CD8-positive, alpha-beta memory T cell (primary cell): Measurements from ENCODE around the gene KLHDC10. TPM values are rescaled to one million over a fixed set of nuclear protein-coding genes. Genes with fewer than 3 reads are reported as not detected.

Source experiments
- CTCF ChIA-PET: fragments of 350-600 bp; sonication (Branson Sonifier 250); formaldehyde crosslinking; loops from one replicate; lab custom pipeline; 2021; ENCODE audit warnings: antibody characterized with exemption; lab: Charles Lee
- POLR2A ChIA-PET: fragments of 350-600 bp; sonication (Branson Sonifier 250); formaldehyde crosslinking; loops from one replicate; lab custom pipeline; 2021; ENCODE audit warnings: antibody characterized with exemption; lab: Charles Lee
- DNase-seq, 5 donors: peaks; one replicate each; pipeline versions ENCODE4 v3.0.0 to v3.0.0-alpha.2; 2020 to 2022; ENCODE audit warnings: mixed read lengths in 1 of 5
- H3K27ac ChIP-seq: one replicate; pipeline ENCODE4 v1.7.0; 2013; ENCODE audit warnings: low read depth, mild to moderate bottlenecking, low read length, moderate library complexity
- H3K27me3 ChIP-seq: 2 replicates; pipeline ENCODE4 v1.7.0; 2013; ENCODE audit warnings: low read length, mild to moderate bottlenecking; ENCODE audit not compliant: insufficient read depth, poor library complexity, severe bottlenecking
- H3K36me3 ChIP-seq: 2 replicates; pipeline ENCODE4 v1.7.0; 2013; ENCODE audit warnings: mild to moderate bottlenecking, low read length, moderate library complexity; ENCODE audit not compliant: insufficient read depth
- H3K4me1 ChIP-seq: 2 replicates; pipeline ENCODE4 v1.7.0; 2013; ENCODE audit warnings: mild to moderate bottlenecking, low read length, moderate library complexity; ENCODE audit not compliant: insufficient read depth
- H3K4me3 ChIP-seq: 2 replicates; pipeline ENCODE4 v1.7.0; 2013; ENCODE audit warnings: mild to moderate bottlenecking, low read length
- H3K9me3 ChIP-seq: 2 replicates; pipeline ENCODE4 v1.7.0; 2013; ENCODE audit warnings: mild to moderate bottlenecking, low read length
- H3K27ac Mint-ChIP-seq, 8 donors: one replicate each; pipeline ENCODE4 v1.8.0; 2020 to 2021; ENCODE audit warnings: mixed read lengths in 8 of 8, mild to moderate bottlenecking in 6 of 8, inconsistent platforms in 3 of 8, moderate library complexity in 3 of 8
- H3K27me3 Mint-ChIP-seq, 2 donors: one replicate each; pipeline ENCODE4 v1.8.0; 2020 to 2021; ENCODE audit warnings: mixed read lengths in 2 of 2, mild to moderate bottlenecking in 1 of 2, moderate library complexity in 1 of 2
- H3K36me3 Mint-ChIP-seq, 3 donors: one replicate each; pipeline ENCODE4 v1.8.0; 2020 to 2021; ENCODE audit warnings: mixed read lengths in 3 of 3, inconsistent platforms in 1 of 3, mild to moderate bottlenecking in 1 of 3
- H3K4me1 Mint-ChIP-seq, 3 donors: one replicate each; pipeline ENCODE4 v1.8.0; 2020 to 2021; ENCODE audit warnings: mixed read lengths in 3 of 3, inconsistent platforms in 1 of 3, mild to moderate bottlenecking in 1 of 3
- H3K4me3 Mint-ChIP-seq, 7 donors: one replicate each; pipeline ENCODE4 v1.8.0; 2020 to 2021; ENCODE audit warnings: mixed read lengths in 7 of 7, mild to moderate bottlenecking in 6 of 7, moderate library complexity in 4 of 7, inconsistent platforms in 2 of 7
- H3K9me3 Mint-ChIP-seq, 5 donors: one replicate each; pipeline ENCODE4 v1.8.0; 2020 to 2022; ENCODE audit warnings: mixed read lengths in 5 of 5, mild to moderate bottlenecking in 3 of 5, moderate library complexity in 2 of 5, inconsistent platforms in 1 of 5
- polyA plus RNA-seq: library from polyadenylated mRNA; unstranded; fragments of 300-500 nt; fragmentation: Illumina TruSeq; gene quantifications from one replicate; pipeline ENCODE4 v1.2.3, GENCODE V29; 2021
- total RNA-seq, 2 experiments: library from RNA; stranded (reverse); gene quantifications; one replicate each; pipeline ENCODE4 v1.2.3, GENCODE V29; 2021

Gene KLHDC10
- 10 to 100 TPM; 18.7 to 19.2 TPM for total RNA-seq
- 2.2 TPM for polyA plus RNA-seq

DNA sequence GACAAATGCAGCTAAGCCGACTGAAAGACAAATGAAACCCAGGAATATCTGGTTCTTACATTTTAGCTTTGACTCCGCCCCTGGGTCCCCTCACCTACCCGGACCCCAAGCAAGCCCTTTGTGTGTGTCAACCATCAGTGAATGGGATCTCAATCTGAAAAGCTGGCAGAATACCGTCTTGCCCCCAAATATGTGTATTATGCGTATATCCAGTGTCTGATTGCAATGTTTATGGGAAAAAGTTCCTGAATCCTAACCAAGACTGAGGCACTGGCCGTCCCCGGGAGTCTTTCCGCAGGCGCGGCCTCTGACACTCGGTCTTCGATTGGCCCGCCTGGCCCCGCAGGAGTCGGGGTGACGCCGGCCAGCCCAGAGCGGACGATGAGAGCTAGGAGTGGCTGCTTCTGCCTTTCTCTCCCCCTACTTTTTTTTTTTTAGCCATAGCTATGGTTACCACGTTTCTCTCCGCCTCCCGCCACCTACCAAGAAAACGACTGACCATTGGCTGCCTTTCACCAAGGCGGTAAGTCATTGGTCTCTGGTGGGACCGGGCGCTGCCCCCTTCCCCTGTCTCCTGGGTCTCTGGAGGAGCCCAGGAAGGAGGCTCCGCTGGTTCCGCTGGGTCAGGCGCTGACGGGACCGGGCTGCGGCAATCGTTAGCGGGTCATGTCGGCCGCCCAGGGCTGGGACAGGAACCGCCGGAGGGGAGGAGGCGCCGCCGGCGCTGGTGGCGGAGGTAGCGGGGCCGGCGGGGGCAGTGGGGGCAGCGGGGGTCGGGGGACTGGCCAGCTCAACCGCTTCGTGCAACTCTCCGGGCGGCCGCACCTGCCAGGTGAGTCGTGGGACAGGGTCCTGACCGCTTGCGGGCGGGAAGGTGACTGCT, at the start of gene KLHDC10:
KLHDC10 (plus strand) TSS at position 557 of the 883 bp plus-strand sequence; CDS start at position 667, 110 bp downstream.
- Histone ChIP-seq H3K9me3 (no peaks in the 10 kb centered on the region), H3K4me3 (peak within 1 kb of the TSS; percentile 55), H3K27ac (peak within 1 kb of the TSS; percentile 70), H3K27me3 (no peaks in the 10 kb centered on the region), H3K36me3 (no peaks in the 10 kb centered on the region), H3K4me1 (peaks cover 31% of the 10 kb centered on the region)
- H3K4me3 Mint-ChIP-seq: peak within 1 kb of the TSS; percentile 81 to 98 (median 91)
- ChIA-PET POLR2A (interaction anchor here (0.9 to 1.5 kb wide), 4 partner anchors 19 to 688 kb away, joined by 4 to 10 read pairs (median 7); partner anchors contain the start of genes TMEM209 and ZC3HC1), CTCF (interaction anchor here (0.8 to 1.8 kb wide), 8 partner anchors 10 to 756 kb away, joined by 3 to 9 read pairs (median 4); partner anchors contain the start of gene TMEM209)
- peaks cover 0 to 19% (median 3%) of the 10 kb centered on the region in 3 donors for H3K36me3 Mint-ChIP-seq
- H3K27ac Mint-ChIP-seq: peak within 1 kb of the TSS; percentile 84 to 99 (median 94)
- H3K4me1 Mint-ChIP-seq: peaks cover 37 to 49% (median 49%) of the 10 kb centered on the region in 3 donors
- peaks cover 0 to 4% of the 10 kb centered on the region in 2 donors for H3K27me3 Mint-ChIP-seq
- H3K9me3 Mint-ChIP-seq: peaks cover 0 to 2% (median 0%) of the 10 kb centered on the region in 5 donors
- DNase-seq: peak; percentile 87 to 98 (median 96)

DNA sequence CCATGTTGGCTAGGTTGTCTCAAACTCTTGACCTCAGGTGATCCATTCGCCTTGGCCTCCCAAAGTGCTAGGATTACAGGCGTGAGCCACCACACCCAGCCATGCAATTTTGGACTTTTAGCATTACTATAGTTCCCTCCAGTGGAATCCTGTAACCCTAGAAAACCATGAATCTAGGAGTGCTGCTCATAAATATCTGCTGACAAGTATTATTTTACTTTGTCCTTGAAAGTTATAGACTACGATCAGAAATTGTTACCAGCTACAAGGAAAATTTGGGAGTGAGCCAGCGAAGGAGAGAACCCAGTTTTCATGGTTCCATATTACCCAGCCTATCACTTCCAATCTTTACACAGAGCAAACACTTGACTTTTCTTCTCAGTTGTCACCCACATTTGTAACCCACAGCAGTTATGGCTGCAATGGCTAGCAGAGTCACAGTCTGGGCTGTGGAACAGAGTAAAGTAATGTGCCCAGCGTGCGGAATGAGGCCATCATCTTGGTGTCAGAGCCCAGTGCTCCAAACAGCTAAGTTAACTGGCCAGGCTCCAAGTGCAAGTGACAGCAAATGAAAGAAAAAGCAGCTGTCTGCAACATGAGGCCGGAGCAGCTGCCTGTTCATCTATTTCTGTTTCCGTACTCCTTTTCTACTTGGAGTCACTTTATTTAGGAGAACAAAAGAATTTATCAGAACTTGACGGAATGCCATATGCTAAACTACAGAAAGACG, 49.1 kb upstream of the KLHDC10 start:
- Histone ChIP-seq H3K27ac (no peak overlapping the region), H3K9me3 (no peaks in the 10 kb centered on the region), H3K27me3 (no peaks in the 10 kb centered on the region), H3K4me1 (no peaks in the 10 kb centered on the region), H3K4me3 (no peak overlapping the region), H3K36me3 (peaks cover 42% of the 10 kb centered on the region)
- Mint-ChIP-seq H3K4me3 (no peak overlapping the region), H3K27me3 (no peaks in the 10 kb centered on the region), H3K9me3 (no peaks in the 10 kb centered on the region), H3K4me1 (no peaks in the 10 kb centered on the region), H3K27ac (no peak overlapping the region), H3K36me3 (peaks cover 7 to 80% (median 28%) of the 10 kb centered on the region in 3 donors)
- ChIA-PET POLR2A (no interaction called here), CTCF (interaction anchor here (1.7 kb wide), 1 partner anchor 654 kb away, joined by 3 read pairs; no protein-coding TSS in a partner anchor)
- DNase-seq: no peak

DNA sequence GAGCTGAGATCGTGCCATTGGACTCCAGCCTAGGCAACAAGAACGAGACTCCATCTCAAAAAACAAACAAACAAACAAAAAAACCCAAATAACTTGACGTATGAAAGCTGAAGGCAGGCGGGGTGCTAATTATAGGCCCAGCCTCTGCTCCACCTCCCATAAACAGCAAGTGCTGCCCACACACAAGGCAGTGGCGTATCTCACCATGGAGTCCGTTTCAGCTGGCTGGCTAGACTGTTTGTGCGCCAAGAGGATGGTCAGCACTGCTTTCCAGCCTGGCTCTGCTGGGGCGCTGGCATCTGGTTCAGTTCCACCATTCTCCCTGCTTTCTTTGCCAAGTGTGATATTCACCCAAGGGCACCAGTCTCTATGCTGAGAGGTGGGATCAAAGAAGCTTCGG, 48.2 kb upstream of the KLHDC10 start:
- no peaks in the 10 kb centered on the region for H3K27me3 Mint-ChIP-seq
- no peak for DNase-seq
- peaks cover 8 to 85% (median 29%) of the 10 kb centered on the region in 3 donors for H3K36me3 Mint-ChIP-seq
- H3K4me1 ChIP-seq: no peaks in the 10 kb centered on the region
- H3K4me3 ChIP-seq: no peak overlapping the region
- ChIA-PET POLR2A (no interaction called here), CTCF (interaction anchor here (1.7 to 2.4 kb wide), 2 partner anchors 12 to 655 kb away, joined by 3 to 5 read pairs; no protein-coding TSS in a partner anchor)
- H3K27ac ChIP-seq: no peak overlapping the region
- H3K27me3 ChIP-seq: no peaks in the 10 kb centered on the region
- H3K27ac Mint-ChIP-seq: peak overlapping the region in 2 of 8 donors; percentile 35 to 52
- H3K9me3 ChIP-seq: no peaks in the 10 kb centered on the region
- no peak overlapping the region for H3K4me3 Mint-ChIP-seq
- H3K4me1 Mint-ChIP-seq: no peaks in the 10 kb centered on the region
- H3K36me3 ChIP-seq: peaks cover 45% of the 10 kb centered on the region
- no peaks in the 10 kb centered on the region for H3K9me3 Mint-ChIP-seq

DNA sequence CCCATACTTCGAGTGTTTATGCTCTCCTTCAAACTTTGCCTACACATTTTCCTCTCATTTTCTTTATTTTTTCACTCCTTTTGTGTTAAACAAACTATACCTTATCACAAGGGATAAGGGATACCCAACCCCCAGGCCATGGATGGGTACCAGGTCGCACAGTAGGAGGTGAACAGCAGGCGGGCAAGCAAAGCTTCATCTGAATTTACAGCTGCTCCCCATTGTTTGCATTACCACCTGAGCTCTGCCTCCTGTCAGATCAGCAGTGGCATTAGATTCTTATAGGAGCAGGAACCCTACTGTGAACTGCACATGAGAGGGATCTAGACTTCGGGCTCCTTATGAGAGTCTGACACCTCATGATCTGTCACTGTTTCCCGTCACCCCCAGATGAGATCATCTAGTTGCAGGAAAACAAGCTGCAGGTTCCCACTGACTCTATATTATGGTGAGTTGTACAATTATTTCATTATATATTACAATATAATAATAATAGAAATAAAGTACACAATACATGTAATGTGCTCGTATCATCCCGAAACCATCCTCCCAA, 47.6 kb upstream of the KLHDC10 start:
- CTCF ChIA-PET: interaction anchor here (1.7 to 2.4 kb wide), 2 partner anchors 12 to 655 kb away, joined by 3 to 5 read pairs; no protein-coding TSS in a partner anchor

GRCh38 chr7:130024390-130024789, 45.9 kb upstream of the KLHDC10 start:
- CTCF ChIA-PET: interaction anchor here (2.4 kb wide), 1 partner anchor 14 kb away, joined by 5 read pairs; no protein-coding TSS in a partner anchor
- DNase-seq: no peak
- no peaks in the 10 kb centered on the region for H3K9me3 Mint-ChIP-seq

More for the DNA sequence above, 47.6 kb upstream of the KLHDC10 start:
- H3K9me3 ChIP-seq: no peaks in the 10 kb centered on the region
- no peak for DNase-seq
- POLR2A ChIA-PET: no interaction called here
- H3K4me3 ChIP-seq: no peak overlapping the region
- no peak overlapping the region for H3K4me3 Mint-ChIP-seq
- no peak overlapping the region for H3K27ac ChIP-seq
- peaks cover 10 to 89% (median 29%) of the 10 kb centered on the region in 3 donors for H3K36me3 Mint-ChIP-seq
- H3K4me1 Mint-ChIP-seq: no peaks in the 10 kb centered on the region
- H3K27me3 ChIP-seq: no peaks in the 10 kb centered on the region
- no peaks in the 10 kb centered on the region for H3K27me3 Mint-ChIP-seq
- H3K4me1 ChIP-seq: no peaks in the 10 kb centered on the region
- H3K27ac Mint-ChIP-seq: peak overlapping the region in 2 of 8 donors; percentile 15 to 52
- H3K9me3 Mint-ChIP-seq: no peaks in the 10 kb centered on the region
- peaks cover 45% of the 10 kb centered on the region for H3K36me3 ChIP-seq

GRCh38 chr7:130032698-130033097, 37.6 kb upstream of the KLHDC10 start:
- Mint-ChIP-seq H3K27me3 (no peaks in the 10 kb centered on the region), H3K4me1 (no peaks in the 10 kb centered on the region), H3K9me3 (no peaks in the 10 kb centered on the region), H3K27ac (no peak overlapping the region), H3K4me3 (no peak overlapping the region), H3K36me3 (peaks cover 8 to 61% (median 10%) of the 10 kb centered on the region in 3 donors)
- no peak overlapping the region for H3K4me3 ChIP-seq
- ChIA-PET CTCF (no interaction called here), POLR2A (no interaction called here)
- no peaks in the 10 kb centered on the region for H3K9me3 ChIP-seq
- H3K27me3 ChIP-seq: no peaks in the 10 kb centered on the region
- no peak for DNase-seq
- H3K4me1 ChIP-seq: no peaks in the 10 kb centered on the region
- H3K27ac ChIP-seq: no peak overlapping the region
- peaks cover 13% of the 10 kb centered on the region for H3K36me3 ChIP-seq

More at GRCh38 chr7:130024390-130024789, 45.9 kb upstream of the KLHDC10 start:
- no peaks in the 10 kb centered on the region for H3K4me1 Mint-ChIP-seq
- peak overlapping the region in 1 of 7 donors; percentile 69 for H3K4me3 Mint-ChIP-seq
- Histone ChIP-seq H3K27ac (peak overlapping the region; percentile 80), H3K4me3 (no peak overlapping the region), H3K36me3 (peaks cover 38% of the 10 kb centered on the region), H3K27me3 (no peaks in the 10 kb centered on the region), H3K4me1 (no peaks in the 10 kb centered on the region), H3K9me3 (no peaks in the 10 kb centered on the region)
- H3K36me3 Mint-ChIP-seq: peaks cover 11 to 79% (median 20%) of the 10 kb centered on the region in 3 donors
- H3K27me3 Mint-ChIP-seq: no peaks in the 10 kb centered on the region
- POLR2A ChIA-PET: no interaction called here
- H3K27ac Mint-ChIP-seq: peak overlapping the region in 2 of 8 donors; percentile 57 to 87

- no peaks in the 10 kb centered on the region for H3K4me1 ChIP-seq
- no peaks in the 10 kb centered on the region for H3K4me1 Mint-ChIP-seq
- H3K36me3 Mint-ChIP-seq: peaks cover 4 to 67% (median 11%) of the 10 kb centered on the region in 3 donors
- H3K9me3 ChIP-seq: no peaks in the 10 kb centered on the region
- H3K36me3 ChIP-seq: peaks cover 27% of the 10 kb centered on the region
- H3K27me3 ChIP-seq: no peaks in the 10 kb centered on the region
- DNase-seq: no peak
- no peak overlapping the region for H3K27ac ChIP-seq
- H3K27me3 Mint-ChIP-seq: no peaks in the 10 kb centered on the region
- no peak overlapping the region for H3K4me3 ChIP-seq
- H3K9me3 Mint-ChIP-seq: no peaks in the 10 kb centered on the region
- no peak overlapping the region for H3K4me3 Mint-ChIP-seq
- ChIA-PET CTCF (no interaction called here), POLR2A (no interaction called here)
- H3K27ac Mint-ChIP-seq: no peak overlapping the region
Observed at GRCh38 chr7:130037703-130038102, 32.6 kb upstream of the KLHDC10 start.
